ENCODE data around the gene PTPRZ1. TPM values are rescaled to one million over a fixed set of nuclear protein-coding genes. Genes with fewer than 3 reads are reported as not detected.

The PTPRZ1 gene
- total and polyA plus RNA-seq, 4 donors, result 0.07 to 0.17 (median 0.09) TPM; not detected in 1

GRCh38 chr7:122056977-122057376 is 184.0 kb downstream of the PTPRZ1 start:
- Histone ChIP-seq H3K4me3 (ENCODE audit: low read depth in 1 of 3, low read length in 3 of 3) (no peak overlapping the region), H3K9ac (ENCODE audit: low read depth in 1 of 2, low read length in 2 of 2) (no peak overlapping the region), H3K27me3 (ENCODE audit: control insufficient read depth in 4 of 4, insufficient read depth in 4 of 4, low read length in 3 of 4) (peaks cover 0 to under 1% (median 0%) of the 10 kb centered on the region in 4 donors), H3K36me3 (ENCODE audit: control insufficient read depth in 4 of 4, insufficient read depth in 3 of 4, low read depth in 1 of 4, low read length in 3 of 4) (no peaks in the 10 kb centered on the region), H3K27ac (ENCODE audit: low read depth in 1 of 2, low read length in 2 of 2) (no peak overlapping the region), H3K4me1 (ENCODE audit: control insufficient read depth in 4 of 4, insufficient read depth in 4 of 4, low read length in 3 of 4) (no peaks in the 10 kb centered on the region), H3K9me3 (ENCODE audit: control insufficient read depth in 4 of 4, low read length in 3 of 4) (no peaks in the 10 kb centered on the region)
- 69% methylated on average over 2 of the region's 2 CpGs for WGBS
- TF ChIP-seq MAX (IDR thresholded peaks at IDR 0.05), result no peak
- TF ChIP-seq ZBTB33 (IDR thresholded peaks at IDR 0.05), result no peak
- no peak for TF ChIP-seq TAF1 (conservative IDR thresholded peaks at IDR 0.05)
- no peak for TF ChIP-seq FOXA2 (IDR thresholded peaks at IDR 0.05)
- no peak for TF ChIP-seq HNF4G (IDR thresholded peaks at IDR 0.05)
- no peak for TF ChIP-seq SP1 (IDR thresholded peaks at IDR 0.05)
- no peak for TF ChIP-seq FOXA1 (IDR thresholded peaks at IDR 0.05)
- TF ChIP-seq GABPA (IDR thresholded peaks at IDR 0.05 in 1 of 2, conservative IDR thresholded peaks at IDR 0.05 in 1 of 2), result no peak
- DNase-seq (ENCODE audit: low spot score), result no peak

- 68% methylated on average over 4 of the region's 4 CpGs for WGBS
- no peak overlapping the region for H3K4me3 ChIP-seq (ENCODE audit: low read depth in 1 of 3, low read length in 3 of 3)
- H3K36me3 ChIP-seq (ENCODE audit: control insufficient read depth in 4 of 4, insufficient read depth in 3 of 4, low read depth in 1 of 4, low read length in 3 of 4), result no peaks in the 10 kb centered on the region
- H3K4me1 ChIP-seq (ENCODE audit: control insufficient read depth in 4 of 4, insufficient read depth in 4 of 4, low read length in 3 of 4), result no peaks in the 10 kb centered on the region
- no peak overlapping the region for H3K27ac ChIP-seq (ENCODE audit: low read depth in 1 of 2, low read length in 2 of 2)
- no peaks in the 10 kb centered on the region for H3K9me3 ChIP-seq (ENCODE audit: control insufficient read depth in 4 of 4, low read length in 3 of 4)
- H3K27me3 ChIP-seq (ENCODE audit: control insufficient read depth in 4 of 4, insufficient read depth in 4 of 4, low read length in 3 of 4), result no peaks in the 10 kb centered on the region
- DNase-seq (ENCODE audit: low spot score), result no peak
- TF ChIP-seq FOXA2 (IDR thresholded peaks at IDR 0.05) (no peak), HNF4G (IDR thresholded peaks at IDR 0.05) (no peak), YY1 (IDR thresholded peaks at IDR 0.05) (no peak), MAX (IDR thresholded peaks at IDR 0.05) (no peak), RAD21 (IDR thresholded peaks at IDR 0.05) (no peak), TAF1 (conservative IDR thresholded peaks at IDR 0.05) (no peak)
- H3K9ac ChIP-seq (ENCODE audit: low read depth in 1 of 2, low read length in 2 of 2), result no peak overlapping the region
These were observed 186.6 kb downstream of the PTPRZ1 start for GRCh38 chr7:122059542-122059941.

GRCh38 chr7:122063146-122063545 is 190.2 kb downstream of the PTPRZ1 start:
- Histone ChIP-seq H3K9me3 (ENCODE audit: control insufficient read depth in 4 of 4, low read length in 3 of 4) (no peaks in the 10 kb centered on the region), H3K36me3 (ENCODE audit: control insufficient read depth in 4 of 4, insufficient read depth in 3 of 4, low read depth in 1 of 4, low read length in 3 of 4) (no peaks in the 10 kb centered on the region)
- TF ChIP-seq SP1 (IDR thresholded peaks at IDR 0.05), result no peak
- TF ChIP-seq GABPA (IDR thresholded peaks at IDR 0.05 in 1 of 2, conservative IDR thresholded peaks at IDR 0.05 in 1 of 2), result no peak
- TF ChIP-seq FOXA2 (IDR thresholded peaks at IDR 0.05), result no peak
- TF ChIP-seq MAX (IDR thresholded peaks at IDR 0.05), result no peak

GRCh38 chr7:122064971-122065370 is 192.0 kb downstream of the PTPRZ1 start:
- no peak for DNase-seq (ENCODE audit: low spot score)
- H3K27ac ChIP-seq (ENCODE audit: low read depth in 1 of 2, low read length in 2 of 2), result no peak overlapping the region
- no peaks in the 10 kb centered on the region for H3K36me3 ChIP-seq (ENCODE audit: control insufficient read depth in 4 of 4, insufficient read depth in 3 of 4, low read depth in 1 of 4, low read length in 3 of 4)
- TF ChIP-seq TAF1 (conservative IDR thresholded peaks at IDR 0.05) (no peak), FOXA1 (IDR thresholded peaks at IDR 0.05) (no peak), EGR1 (IDR thresholded peaks at IDR 0.05; ENCODE audit: low read depth in 2 of 2) (no peak), SP1 (IDR thresholded peaks at IDR 0.05) (no peak), HNF4G (IDR thresholded peaks at IDR 0.05) (no peak), RXRA (IDR thresholded peaks at IDR 0.05) (no peak), GABPA (IDR thresholded peaks at IDR 0.05 in 1 of 2, conservative IDR thresholded peaks at IDR 0.05 in 1 of 2) (no peak), YY1 (IDR thresholded peaks at IDR 0.05) (no peak), REST (IDR thresholded peaks at IDR 0.05) (no peak), RAD21 (IDR thresholded peaks at IDR 0.05) (no peak), JUND (IDR thresholded peaks at IDR 0.05) (no peak), FOXA2 (IDR thresholded peaks at IDR 0.05) (no peak), MAX (IDR thresholded peaks at IDR 0.05) (no peak), ATF3 (IDR thresholded peaks at IDR 0.05) (no peak)

More at GRCh38 chr7:122063146-122063545, 190.2 kb downstream of the PTPRZ1 start:
- H3K27ac ChIP-seq (ENCODE audit: low read depth in 1 of 2, low read length in 2 of 2), result no peak overlapping the region
- H3K4me1 ChIP-seq (ENCODE audit: control insufficient read depth in 4 of 4, insufficient read depth in 4 of 4, low read length in 3 of 4), result no peaks in the 10 kb centered on the region
- no peak overlapping the region for H3K9ac ChIP-seq (ENCODE audit: low read depth in 1 of 2, low read length in 2 of 2)
- no peak overlapping the region for H3K4me3 ChIP-seq (ENCODE audit: low read depth in 1 of 3, low read length in 3 of 3)
- no peak for DNase-seq (ENCODE audit: low spot score)
- no peaks in the 10 kb centered on the region for H3K27me3 ChIP-seq (ENCODE audit: control insufficient read depth in 4 of 4, insufficient read depth in 4 of 4, low read length in 3 of 4)

More at GRCh38 chr7:122064971-122065370, 192.0 kb downstream of the PTPRZ1 start:
- WGBS, result 80% methylated on average over 4 of the region's 4 CpGs
- no peaks in the 10 kb centered on the region for H3K9me3 ChIP-seq (ENCODE audit: control insufficient read depth in 4 of 4, low read length in 3 of 4)
- H3K4me1 ChIP-seq (ENCODE audit: control insufficient read depth in 4 of 4, insufficient read depth in 4 of 4, low read length in 3 of 4), result no peaks in the 10 kb centered on the region
- H3K27me3 ChIP-seq (ENCODE audit: control insufficient read depth in 4 of 4, insufficient read depth in 4 of 4, low read length in 3 of 4), result no peaks in the 10 kb centered on the region
- H3K4me3 ChIP-seq (ENCODE audit: low read depth in 1 of 3, low read length in 3 of 3), result no peak overlapping the region
- H3K9ac ChIP-seq (ENCODE audit: low read depth in 1 of 2, low read length in 2 of 2), result no peak overlapping the region
